HepG2 (cell line): ENCODE measurements around the gene CDC37. TPM values are rescaled to one million over a fixed set of nuclear protein-coding genes. Genes with fewer than 3 reads are reported as not detected.

Experiments used
- ATAC-seq: fragments of 200-7000 bp; cut with Tn5 transposase; 3 replicates; pipeline ENCODE4 v1.9.1; 2020; ENCODE audit warnings: mild to moderate bottlenecking, moderate library complexity
- BruUV-seq: library from RNA; stranded (reverse); fragments of 400-500 nt; replicated peaks from 2 replicates; lab custom pipeline; 2021; lab: Mats Ljungman, UMichigan
- CTCF ChIA-PET: fragments of 300-600 bp; formaldehyde crosslinking; extraction: SDS; loops from one replicate; lab custom pipeline; 2021; ENCODE audit warnings: low total read pairs, inconsistent platforms, low intra/inter-chr PET ratio; lab: Yijun Ruan, JAX
- POLR2A ChIA-PET: fragments of 350-600 bp; sonication (Branson Sonifier 250); formaldehyde crosslinking; loops from one replicate; lab custom pipeline; 2020; ENCODE audit warnings: antibody characterized with exemption, inconsistent platforms; lab: Yijun Ruan, JAX
- DNase-seq: peaks from one replicate; pipeline ENCODE4 v3.0.0-alpha.2; 2015; ENCODE audit warnings: low spot score
- FAIRE-seq: peaks from 3 replicates; lab custom pipeline; 2011; peaks lifted over from hg19 to GRCh38; lab: Jason Lieb, UNC
- H2AFZ ChIP-seq: one replicate; pipeline ENCODE4 v1.6.1; 2011; ENCODE audit warnings: low read length, inconsistent platforms
- H3K27ac ChIP-seq: fragments of 300-600 bp; 3 replicates; pipeline ENCODE4 v1.8.0; 2011; ENCODE audit warnings: mixed run types, mild to moderate bottlenecking, mixed read lengths, low read length, inconsistent platforms; ENCODE audit not compliant: insufficient read depth; ENCODE audit errors: extremely low read length
- H3K27me3 ChIP-seq, 2 experiments: fragments of 200-600 bp in 1 of 2; 2 replicates in 1 of 2; 3 replicates in 1 of 2; pipeline versions ENCODE4 v1.6.0 to v1.8.0; 2011; ENCODE audit warnings: low read length in 2 of 2, mild to moderate bottlenecking in 2 of 2, moderate library complexity in 2 of 2, inconsistent platforms in 1 of 2; ENCODE audit not compliant: insufficient read depth in 2 of 2, control insufficient read depth in 1 of 2
- H3K36me3 ChIP-seq, 2 experiments: fragments of 200-600 bp in 1 of 2; replicated peaks in 1 of 2; 2 replicates in 1 of 2; 3 replicates in 1 of 2; pipeline versions ENCODE4 v1.5.1 to v1.8.0; 2011; ENCODE audit warnings: low read length in 2 of 2, inconsistent platforms in 1 of 2; ENCODE audit not compliant: insufficient read depth in 2 of 2, control insufficient read depth in 1 of 2
- H3K4me1 ChIP-seq: 2 replicates; pipeline ENCODE4 v1.5.1; 2012; ENCODE audit warnings: low read length, inconsistent platforms; ENCODE audit not compliant: insufficient read depth
- H3K4me2 ChIP-seq: 2 replicates; pipeline ENCODE4 v1.6.0; 2011; ENCODE audit warnings: low read depth, low read length, inconsistent platforms
- H3K4me3 ChIP-seq, 3 experiments: fragments of 200-600 bp in 1 of 3; sonication (generic), shearing (Covaris generic) in 1 of 3; replicated peaks in 1 of 3; 2 replicates each; pipeline ENCODE4 v1.5.1; 2011 to 2016; ENCODE audit warnings: low read length in 3 of 3, inconsistent platforms in 2 of 3, low read depth in 2 of 3, mild to moderate bottlenecking in 2 of 3, control low read depth in 1 of 3, mixed read lengths in 1 of 3; ENCODE audit not compliant: insufficient read depth in 1 of 3
- H3K79me2 ChIP-seq: one replicate; pipeline ENCODE4 v1.6.1; 2011; ENCODE audit warnings: low read length, inconsistent platforms; ENCODE audit not compliant: insufficient read depth
- H3K9ac ChIP-seq: 2 replicates; pipeline ENCODE4 v1.6.0; 2011; ENCODE audit warnings: mild to moderate bottlenecking, low read depth, low read length, inconsistent platforms; ENCODE audit not compliant: insufficient read depth
- H3K9me3 ChIP-seq: 2 replicates; pipeline ENCODE4 v1.5.1; 2012; ENCODE audit warnings: mild to moderate bottlenecking, low read length
- H4K20me1 ChIP-seq: 2 replicates; pipeline ENCODE4 v1.6.0; 2011; ENCODE audit warnings: inconsistent platforms, mild to moderate bottlenecking, low read length, moderate library complexity; ENCODE audit not compliant: insufficient read depth
- AGO2 ChIP-seq: fragments of 200-400 bp; formaldehyde crosslinking; optimal IDR thresholded peaks from 2 replicates; pipeline ENCODE3; 2017; ENCODE audit warnings: mild to moderate bottlenecking, low read depth, low read length, moderate library complexity
- NCOA1 ChIP-seq: sonication (generic); formaldehyde crosslinking; IDR thresholded peaks from 2 replicates; pipeline ENCODE4 v1.9.0; 2021; ENCODE audit warnings: missing genetic modification reagents
- TBP ChIP-seq: sonication (generic); formaldehyde crosslinking; IDR thresholded peaks from 2 replicates; pipeline ENCODE4 v1.5.0; 2020; ENCODE audit warnings: missing genetic modification reagents
- ZNF720 ChIP-seq: sonication (generic); formaldehyde crosslinking; IDR thresholded peaks from 2 replicates; pipeline ENCODE4 v1.4.0; 2020; ENCODE audit warnings: missing genetic modification reagents
- WGBS: methylation state at CpG from one replicate; pipeline ENCODE4 v1.1.6; 2017; ENCODE audit warnings: low lambda C conversion rate; 5-methylcytosine and 5-hydroxymethylcytosine counted together
- in situ Hi-C: cut with HindIII; loops from 2 replicates; pipeline ENCODE4 v1.10.0; 2017; ENCODE audit warnings: low pct_unique_long_range_greater_than_20kb; ENCODE audit not compliant: extremely low pct_ligation_motif_present
- intact Hi-C: fragments of 100-400 bp; cut with micrococcal nuclease; formaldehyde crosslinking; loops from one replicate; pipeline ENCODE4 v1.10.0; 2022; ENCODE audit not compliant: unreplicated experiment
- polyA plus RNA-seq, 8 experiments: library from polyadenylated mRNA; depleted of rRNA in 3 of 8; stranded (reverse) in 7 of 8; unstranded in 1 of 8; fragments of >200 nt; fragmentation: Illumina TruSeq in 4 of 8; extraction: Trizol in 4 of 8; gene quantifications; 2 replicates each; pipeline versions ENCODE4 v1.2.1 to v1.2.3, GENCODE V29; 2011 to 2016; ENCODE audit warnings: low read depth in 4 of 8, missing spikeins in 1 of 8, mixed read lengths in 1 of 8; ENCODE audit not compliant: insufficient read depth in 1 of 8
- total RNA-seq, 5 experiments: library from RNA; depleted of rRNA; stranded (reverse); fragments of >200 nt; fragmentation: Illumina TruSeq; extraction: Trizol; gene quantifications; 2 replicates each; pipeline ENCODE4 v1.2.3, GENCODE V29; 2016; ENCODE audit warnings: low read depth in 1 of 5
- TF ChIP-seq, protein P1 (sequence below): sonication (generic); formaldehyde crosslinking; IDR thresholded peaks from 2 replicates; pipeline ENCODE4 v1.5.0; 2020; ENCODE audit warnings: mild to moderate bottlenecking, missing genetic modification reagents
- TF ChIP-seq, protein P2 (sequence below): sonication (generic); formaldehyde crosslinking; conservative IDR thresholded peaks from 2 replicates; pipeline ENCODE4 v1.5.0; 2020; ENCODE audit warnings: missing genetic modification reagents

CDC37 gene
- total and polyA plus RNA-seq, 2 of the 13 experiments (the other 11 are each of a cell fraction or from before 2014, with no cell fraction given): 158 to 177 TPM

DNA sequence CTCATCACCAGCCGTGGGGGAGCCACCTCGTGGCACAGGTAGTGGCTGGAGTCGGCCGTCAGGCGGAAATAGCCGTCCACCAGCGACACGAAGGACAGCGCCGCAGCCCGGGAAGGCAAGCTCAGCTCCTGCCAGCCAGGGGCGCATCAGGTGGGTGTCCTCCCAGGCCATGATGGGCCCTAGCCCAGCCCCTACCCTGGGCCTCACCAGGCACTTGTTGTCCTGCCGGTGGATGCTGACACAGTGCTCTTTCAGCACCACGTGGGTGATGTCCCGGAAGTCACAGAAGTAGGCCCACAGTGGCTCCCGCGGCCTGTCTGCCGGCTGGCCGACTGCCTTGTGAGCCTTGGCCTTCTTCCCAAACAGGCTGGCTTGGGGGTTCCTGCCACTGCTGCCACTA lies 38.7 kb downstream of the CDC37 start:
- Histone ChIP-seq H2AFZ (no peak overlapping the region), H3K9ac (no peak overlapping the region), H3K79me2 (no peaks in the 10 kb centered on the region), H3K4me2 (no peak overlapping the region), H3K9me3 (no peaks in the 10 kb centered on the region), H3K4me3 (no peak overlapping the region), H3K27me3 (no peaks in the 10 kb centered on the region), H3K27ac (no peak overlapping the region), H3K36me3 (peaks cover 26 to 39% of the 10 kb centered on the region in 2 experiments), H3K4me1 (no peaks in the 10 kb centered on the region), H4K20me1 (no peaks in the 10 kb centered on the region)
- ChIA-PET CTCF (no interaction called here), POLR2A (no interaction called here)
- TF ChIP-seq TBP (no peak), ZNF720 (CRISPR knock-in tag) (no peak), NCOA1 (CRISPR knock-in tag) (no peak), AGO2 (no peak)
- TF ChIP-seq, protein P1, sequence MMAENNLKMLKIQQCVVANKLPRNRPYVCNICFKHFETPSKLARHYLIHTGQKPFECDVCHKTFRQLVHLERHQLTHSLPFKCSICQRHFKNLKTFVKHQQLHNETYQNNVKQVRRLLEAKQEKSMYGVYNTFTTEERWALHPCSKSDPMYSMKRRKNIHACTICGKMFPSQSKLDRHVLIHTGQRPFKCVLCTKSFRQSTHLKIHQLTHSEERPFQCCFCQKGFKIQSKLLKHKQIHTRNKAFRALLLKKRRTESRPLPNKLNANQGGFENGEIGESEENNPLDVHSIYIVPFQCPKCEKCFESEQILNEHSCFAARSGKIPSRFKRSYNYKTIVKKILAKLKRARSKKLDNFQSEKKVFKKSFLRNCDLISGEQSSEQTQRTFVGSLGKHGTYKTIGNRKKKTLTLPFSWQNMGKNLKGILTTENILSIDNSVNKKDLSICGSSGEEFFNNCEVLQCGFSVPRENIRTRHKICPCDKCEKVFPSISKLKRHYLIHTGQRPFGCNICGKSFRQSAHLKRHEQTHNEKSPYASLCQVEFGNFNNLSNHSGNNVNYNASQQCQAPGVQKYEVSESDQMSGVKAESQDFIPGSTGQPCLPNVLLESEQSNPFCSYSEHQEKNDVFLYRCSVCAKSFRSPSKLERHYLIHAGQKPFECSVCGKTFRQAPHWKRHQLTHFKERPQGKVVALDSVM (CRISPR knock-in tag): no peak
- TF ChIP-seq, protein P2, sequence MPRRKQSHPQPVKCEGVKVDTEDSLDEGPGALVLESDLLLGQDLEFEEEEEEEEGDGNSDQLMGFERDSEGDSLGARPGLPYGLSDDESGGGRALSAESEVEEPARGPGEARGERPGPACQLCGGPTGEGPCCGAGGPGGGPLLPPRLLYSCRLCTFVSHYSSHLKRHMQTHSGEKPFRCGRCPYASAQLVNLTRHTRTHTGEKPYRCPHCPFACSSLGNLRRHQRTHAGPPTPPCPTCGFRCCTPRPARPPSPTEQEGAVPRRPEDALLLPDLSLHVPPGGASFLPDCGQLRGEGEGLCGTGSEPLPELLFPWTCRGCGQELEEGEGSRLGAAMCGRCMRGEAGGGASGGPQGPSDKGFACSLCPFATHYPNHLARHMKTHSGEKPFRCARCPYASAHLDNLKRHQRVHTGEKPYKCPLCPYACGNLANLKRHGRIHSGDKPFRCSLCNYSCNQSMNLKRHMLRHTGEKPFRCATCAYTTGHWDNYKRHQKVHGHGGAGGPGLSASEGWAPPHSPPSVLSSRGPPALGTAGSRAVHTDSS: no peak
- DNase-seq (no peak), ATAC-seq (no peak), FAIRE-seq (no peak)
- intact Hi-C loops: no loop called here
- in situ Hi-C loops: no loop called here
- BruUV-seq: no TSS peak
- WGBS: no CpG with 5 or more reads among the region's 19 CpGs
